IPS-20b (cell line): Measurements from ENCODE around the gene TRMT1.

Experiments used
- H3K27ac ChIP-seq: one replicate; pipeline ENCODE4 v1.5.1; 2013; ENCODE audit warnings: low read length
- H3K27me3 ChIP-seq: 2 replicates; pipeline ENCODE4 v1.6.1; 2013; ENCODE audit warnings: mild to moderate bottlenecking, low read length, inconsistent platforms; ENCODE audit not compliant: insufficient read depth
- H3K36me3 ChIP-seq: 2 replicates; pipeline ENCODE4 v1.6.1; 2013; ENCODE audit warnings: low read depth, mild to moderate bottlenecking, inconsistent platforms, low read length, moderate library complexity; ENCODE audit not compliant: insufficient read depth
- H3K4me1 ChIP-seq: 2 replicates; pipeline ENCODE4 v1.6.1; 2013; ENCODE audit warnings: mild to moderate bottlenecking, control low read depth, inconsistent platforms, low read length, moderate library complexity; ENCODE audit not compliant: insufficient read depth
- H3K4me3 ChIP-seq: 2 replicates; pipeline ENCODE4 v1.5.1; 2013; ENCODE audit warnings: mild to moderate bottlenecking, low read length, inconsistent platforms
- H3K9ac ChIP-seq: 2 replicates; pipeline ENCODE4 v1.6.1; 2013; ENCODE audit warnings: low read depth, mild to moderate bottlenecking, inconsistent platforms, low read length, moderate library complexity
- H3K9me3 ChIP-seq: 2 replicates; pipeline ENCODE4 v1.6.1; 2013; ENCODE audit warnings: mild to moderate bottlenecking, low read depth, low read length, inconsistent platforms; ENCODE audit not compliant: insufficient read depth

TRMT1 gene

DNA sequence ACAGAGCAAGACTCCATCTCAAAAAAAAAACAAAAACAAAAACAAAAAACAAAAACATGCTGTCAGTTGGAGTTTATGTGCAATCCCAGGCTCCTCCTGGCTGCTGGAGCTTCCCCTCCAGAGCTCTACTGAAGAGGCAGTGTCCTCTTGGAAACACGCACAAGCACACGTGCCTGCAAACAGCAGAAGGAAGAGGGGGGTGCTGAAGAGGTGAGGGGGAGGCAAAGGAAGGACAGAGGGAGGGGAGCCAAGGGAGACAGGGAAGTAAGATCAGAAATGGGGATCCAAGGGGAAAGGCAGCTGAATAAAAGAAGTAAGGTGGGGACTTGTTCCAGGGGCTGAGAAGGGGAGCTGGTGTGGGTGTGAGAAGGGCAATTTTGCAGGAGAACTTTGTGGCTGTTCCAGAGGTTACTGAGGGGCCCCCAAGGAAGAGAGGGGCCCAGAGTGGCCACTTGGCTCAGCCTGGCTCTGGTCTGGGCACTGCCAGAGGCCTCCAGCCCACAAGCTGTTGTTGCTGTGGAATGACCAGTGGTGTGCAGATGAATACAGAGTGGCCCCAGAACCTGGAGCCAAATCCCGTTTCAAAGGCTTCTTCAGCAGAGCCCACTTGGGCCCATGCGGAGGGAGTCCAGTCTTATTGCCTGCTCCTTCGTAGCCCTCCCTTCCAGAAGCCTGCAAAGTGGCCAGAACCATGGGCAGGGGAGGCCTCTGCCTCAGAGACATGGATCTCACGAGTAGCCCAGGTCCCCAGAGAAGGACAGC, 48.3 kb downstream of the TRMT1 start:
- H3K36me3 ChIP-seq = no peaks in the 10 kb centered on the region
- peaks cover 81% of the 10 kb centered on the region for H3K27me3 ChIP-seq
- H3K4me3 ChIP-seq = no peak overlapping the region
- no peak overlapping the region for H3K27ac ChIP-seq
- no peaks in the 10 kb centered on the region for H3K4me1 ChIP-seq
- H3K9ac ChIP-seq = no peak overlapping the region
- H3K9me3 ChIP-seq = no peaks in the 10 kb centered on the region

DNA sequence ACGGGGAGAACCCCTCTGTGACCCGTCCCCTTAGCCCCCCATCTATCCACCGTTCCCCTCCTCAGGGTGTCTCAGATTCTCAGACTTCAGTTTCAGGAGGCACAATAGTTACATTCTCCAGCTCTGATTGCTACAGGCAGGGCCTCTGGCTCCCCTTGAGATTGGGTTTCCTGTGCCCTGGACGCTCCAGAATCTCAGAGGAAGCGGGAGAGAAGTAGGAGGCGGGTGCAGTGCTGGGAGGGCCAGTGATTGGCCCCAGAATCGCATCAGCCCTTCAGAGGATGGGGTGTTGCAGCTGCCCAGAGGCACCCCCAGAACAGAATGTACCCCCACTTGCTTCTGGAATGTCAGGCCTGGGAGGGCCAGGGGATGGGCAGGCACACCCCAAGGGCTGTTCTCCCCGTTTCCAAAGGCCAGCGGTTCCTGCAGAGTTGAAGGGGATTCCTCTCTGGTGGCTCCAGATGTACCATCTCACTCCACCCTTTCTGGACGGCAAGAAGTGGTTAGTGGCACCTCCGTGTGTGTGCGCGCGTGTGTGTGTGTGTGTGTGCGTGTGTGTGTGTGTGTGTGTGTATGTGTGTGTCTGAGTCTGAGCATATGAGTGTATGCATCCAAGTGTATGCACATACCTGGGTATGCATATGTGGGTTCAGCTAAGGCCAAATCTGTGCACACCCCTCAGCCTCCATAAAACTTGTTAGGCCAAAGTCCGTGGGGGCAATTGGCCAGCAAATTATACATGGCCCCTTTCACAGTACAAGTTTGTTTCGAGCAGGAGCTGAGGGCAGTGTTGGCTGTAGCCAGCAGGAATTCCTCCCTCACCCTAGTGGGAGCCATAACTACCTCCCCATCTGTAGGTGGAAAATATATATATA, 49.4 kb downstream of the TRMT1 start:
- Histone ChIP-seq H3K9me3 (no peaks in the 10 kb centered on the region), H3K27ac (no peak overlapping the region), H3K27me3 (peaks cover 84% of the 10 kb centered on the region), H3K36me3 (no peaks in the 10 kb centered on the region), H3K4me3 (no peak overlapping the region), H3K4me1 (no peaks in the 10 kb centered on the region), H3K9ac (no peak overlapping the region)

DNA sequence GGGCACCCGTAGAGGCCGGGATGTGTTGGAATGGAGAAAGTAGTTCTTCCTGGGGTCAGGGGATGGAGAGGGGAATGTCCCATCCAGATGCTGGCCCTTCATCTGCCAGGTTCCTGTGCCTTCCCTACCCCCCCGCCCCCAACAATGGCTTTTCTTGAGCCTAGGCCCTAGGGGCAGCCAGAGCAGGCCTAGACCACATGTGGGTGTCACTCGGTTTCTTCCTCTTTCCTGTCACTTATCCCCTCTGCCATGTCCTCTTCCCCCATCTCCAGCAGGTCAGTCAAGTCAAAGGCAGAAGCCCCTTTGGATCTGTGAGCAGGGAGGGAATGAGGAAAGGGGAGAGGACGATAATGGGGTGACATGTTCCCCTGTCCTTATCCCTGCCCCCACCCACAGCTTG, 50.3 kb downstream of the TRMT1 start:
- Histone ChIP-seq H3K4me1 (no peaks in the 10 kb centered on the region), H3K27ac (no peak overlapping the region), H3K36me3 (no peaks in the 10 kb centered on the region), H3K27me3 (peaks cover 88% of the 10 kb centered on the region), H3K9me3 (no peaks in the 10 kb centered on the region), H3K4me3 (no peak overlapping the region), H3K9ac (no peak overlapping the region)

DNA sequence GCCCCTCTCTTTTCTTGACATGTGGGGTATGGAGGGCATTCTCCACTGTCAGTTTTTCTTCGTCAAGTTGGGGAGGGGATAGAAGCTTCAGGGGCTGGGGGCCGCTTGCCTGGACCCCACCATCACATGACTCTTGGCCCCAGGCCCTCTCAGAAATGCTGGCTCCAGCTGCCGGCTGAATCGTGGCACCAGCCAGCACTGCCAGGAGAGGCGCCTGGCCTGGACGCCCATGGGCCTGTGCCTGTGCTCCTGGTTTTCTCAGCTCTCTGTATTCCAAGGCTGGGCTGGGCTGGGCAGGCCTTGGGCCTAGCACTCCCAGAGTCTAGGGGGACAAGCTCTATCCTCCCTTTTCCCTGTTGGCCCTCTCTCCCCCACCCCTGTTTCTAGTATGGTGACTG, 52.4 kb downstream of the TRMT1 start:
- Histone ChIP-seq H3K9me3 (no peaks in the 10 kb centered on the region), H3K4me3 (no peak overlapping the region), H3K27me3 (peaks cover 92% of the 10 kb centered on the region), H3K4me1 (no peaks in the 10 kb centered on the region; the same call in 1 of the 2 replicates), H3K36me3 (no peaks in the 10 kb centered on the region), H3K9ac (no peak overlapping the region), H3K27ac (no peak overlapping the region)

DNA sequence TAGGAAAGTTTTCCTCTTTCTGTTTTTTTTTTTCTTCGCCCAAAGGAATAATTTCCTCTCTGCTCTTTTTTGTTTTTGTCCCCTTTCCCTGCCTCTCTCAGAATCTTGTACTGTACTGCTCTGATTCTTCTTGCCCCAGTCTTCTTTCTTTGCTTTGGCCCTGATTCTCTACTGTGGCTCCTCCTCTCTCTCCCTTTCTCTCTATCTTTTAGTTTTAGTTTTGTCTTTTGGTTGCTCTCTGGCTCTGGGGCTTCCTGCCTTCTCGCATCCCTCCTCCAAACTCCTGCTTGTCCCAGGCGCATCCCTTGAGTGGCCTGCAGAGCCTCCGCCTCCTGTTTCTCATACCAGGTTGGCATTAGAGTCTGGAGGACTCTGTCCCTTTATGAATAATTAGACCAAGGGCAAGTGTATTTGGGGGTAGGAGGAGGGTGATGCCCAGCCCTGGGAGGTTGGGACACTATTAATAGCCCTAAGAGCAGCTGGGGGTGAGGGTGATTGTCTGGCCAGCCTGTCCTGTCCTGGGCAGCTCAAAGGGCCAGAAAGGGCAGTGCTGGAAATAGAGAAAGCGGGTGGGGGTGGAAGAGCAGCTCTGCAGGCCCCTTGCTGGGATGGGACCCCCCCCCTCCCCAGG, 53.0 kb downstream of the TRMT1 start:
- peaks cover 92% of the 10 kb centered on the region for H3K27me3 ChIP-seq
- H3K27ac ChIP-seq = no peak overlapping the region
- no peak overlapping the region for H3K9ac ChIP-seq

DNA sequence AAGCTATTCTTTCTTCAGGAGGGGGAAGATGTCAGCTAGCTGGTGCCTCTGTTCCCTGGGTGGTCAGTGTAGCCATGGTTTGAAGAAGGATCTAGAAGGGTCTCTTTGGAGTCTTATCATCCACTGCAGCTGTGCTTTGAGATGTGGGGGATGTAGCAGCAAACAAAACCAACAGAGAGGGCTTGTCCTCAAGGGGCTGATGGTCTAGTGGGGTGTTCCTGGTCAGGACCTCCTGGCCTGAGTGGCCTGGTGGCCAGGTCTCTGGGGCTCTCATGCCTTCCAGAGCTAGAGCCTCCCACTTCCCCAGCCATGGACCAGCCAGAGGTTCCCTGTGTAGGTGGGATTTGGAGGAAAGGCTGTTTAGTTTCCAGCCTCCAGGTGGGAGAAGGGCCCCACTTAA, 54.2 kb downstream of the TRMT1 start:
- Histone ChIP-seq H3K9ac (no peak overlapping the region), H3K4me1 (no peaks in the 10 kb centered on the region; the same call in 1 of the 2 replicates), H3K4me3 (no peak overlapping the region), H3K27ac (no peak overlapping the region), H3K9me3 (no peaks in the 10 kb centered on the region), H3K36me3 (no peaks in the 10 kb centered on the region), H3K27me3 (peaks cover 99% of the 10 kb centered on the region)

More for the DNA sequence above, 53.0 kb downstream of the TRMT1 start:
- Histone ChIP-seq H3K4me3 (no peak overlapping the region), H3K36me3 (no peaks in the 10 kb centered on the region), H3K4me1 (no peaks in the 10 kb centered on the region; the same call in 1 of the 2 replicates), H3K9me3 (no peaks in the 10 kb centered on the region)

DNA sequence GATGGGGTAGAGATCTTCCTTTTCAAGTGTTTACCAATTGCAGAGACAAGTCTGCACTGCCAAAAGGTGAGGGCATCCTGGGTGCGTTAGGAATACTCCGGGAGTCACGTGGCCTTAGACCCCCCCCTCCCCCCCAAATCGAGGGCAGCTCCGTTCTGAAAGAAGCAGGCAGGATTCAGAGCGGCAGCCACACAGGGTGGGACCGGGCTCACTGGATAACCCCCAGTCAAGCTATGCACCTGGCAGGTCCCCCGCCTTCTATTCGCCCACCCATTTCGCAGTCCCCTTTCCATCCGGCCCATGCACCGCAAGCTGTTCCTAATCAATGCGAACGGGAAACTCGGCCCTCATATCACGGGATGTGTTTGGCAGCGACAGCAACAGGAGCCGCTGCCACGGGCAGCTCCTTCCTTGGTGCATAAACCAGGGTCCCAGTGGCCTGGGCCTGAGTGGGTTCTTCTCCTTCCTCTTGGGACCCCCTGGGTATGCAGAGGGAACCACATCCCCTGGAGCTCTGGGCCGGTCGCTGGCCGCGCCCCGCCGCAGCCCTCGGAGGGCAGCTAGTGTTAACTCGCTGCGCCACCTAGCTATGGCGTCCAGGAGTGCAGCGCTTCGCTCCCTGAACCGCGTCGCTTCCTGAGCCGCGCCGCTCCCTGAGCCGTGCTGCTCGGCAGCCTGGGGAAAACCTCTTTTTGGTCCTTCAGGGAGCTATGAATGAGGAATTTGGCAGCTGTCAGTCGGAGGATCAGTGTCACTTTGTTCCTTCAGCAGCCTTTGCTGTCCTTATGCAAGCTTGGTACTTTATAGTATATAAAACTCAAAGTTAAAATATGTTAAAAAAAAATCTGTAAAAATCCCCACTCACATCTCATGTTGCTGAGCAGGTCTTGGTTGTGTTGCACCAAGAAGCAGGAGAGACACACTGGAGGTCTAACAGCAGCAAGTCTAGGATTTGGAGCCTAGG, 55.3 kb downstream of the TRMT1 start:
- no peak overlapping the region for H3K9ac ChIP-seq
- H3K4me3 ChIP-seq = peak overlapping the region; percentile 74
- no peak overlapping the region for H3K27ac ChIP-seq

DNA sequence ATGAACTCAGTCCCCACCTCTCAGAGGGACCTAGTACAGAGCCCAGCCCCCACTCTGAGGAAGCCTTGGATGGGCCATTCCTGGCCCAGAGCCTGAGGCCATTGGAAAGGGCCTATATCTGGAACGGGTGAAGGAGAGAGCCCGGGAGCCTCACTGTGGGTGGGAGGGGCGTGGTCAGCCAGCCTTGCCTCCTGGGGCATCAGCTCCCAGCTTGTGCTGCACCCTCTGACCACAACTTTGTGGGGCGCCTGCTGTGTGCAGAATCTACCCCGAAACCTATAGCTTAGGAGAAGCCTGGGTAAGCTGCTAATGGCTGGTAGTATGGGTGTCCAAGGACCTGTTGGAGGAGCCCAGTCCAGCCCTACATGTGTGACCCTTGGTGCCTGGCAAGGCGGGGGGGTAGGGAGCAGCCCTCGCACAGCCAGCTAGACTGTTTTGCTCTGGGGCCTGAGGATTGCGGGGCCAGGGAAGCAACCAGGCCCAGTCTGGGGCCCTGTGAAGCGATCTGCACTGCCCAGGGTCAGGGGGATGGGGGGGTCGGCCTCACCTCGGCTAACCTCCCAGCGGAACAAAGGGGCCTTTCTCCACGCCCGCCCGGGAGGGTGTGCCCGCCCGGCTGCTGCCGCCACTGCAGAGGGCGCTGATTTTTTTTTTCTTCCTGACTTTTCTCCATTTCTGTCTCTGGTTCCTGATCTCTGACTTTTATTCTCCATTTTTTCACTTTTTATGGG, 56.1 kb downstream of the TRMT1 start:
- Histone ChIP-seq H3K36me3 (no peaks in the 10 kb centered on the region), H3K9ac (no peak overlapping the region), H3K27me3 (peaks cover 100% of the 10 kb centered on the region), H3K27ac (no peak overlapping the region), H3K4me1 (peaks cover 11% of the 10 kb centered on the region), H3K9me3 (no peaks in the 10 kb centered on the region), H3K4me3 (peak overlapping the region; percentile 74)

More for the DNA sequence above, 55.3 kb downstream of the TRMT1 start:
- no peaks in the 10 kb centered on the region for H3K36me3 ChIP-seq
- no peaks in the 10 kb centered on the region for H3K9me3 ChIP-seq
- peaks cover 100% of the 10 kb centered on the region for H3K27me3 ChIP-seq
- H3K4me1 ChIP-seq = peaks cover 3% of the 10 kb centered on the region

DNA sequence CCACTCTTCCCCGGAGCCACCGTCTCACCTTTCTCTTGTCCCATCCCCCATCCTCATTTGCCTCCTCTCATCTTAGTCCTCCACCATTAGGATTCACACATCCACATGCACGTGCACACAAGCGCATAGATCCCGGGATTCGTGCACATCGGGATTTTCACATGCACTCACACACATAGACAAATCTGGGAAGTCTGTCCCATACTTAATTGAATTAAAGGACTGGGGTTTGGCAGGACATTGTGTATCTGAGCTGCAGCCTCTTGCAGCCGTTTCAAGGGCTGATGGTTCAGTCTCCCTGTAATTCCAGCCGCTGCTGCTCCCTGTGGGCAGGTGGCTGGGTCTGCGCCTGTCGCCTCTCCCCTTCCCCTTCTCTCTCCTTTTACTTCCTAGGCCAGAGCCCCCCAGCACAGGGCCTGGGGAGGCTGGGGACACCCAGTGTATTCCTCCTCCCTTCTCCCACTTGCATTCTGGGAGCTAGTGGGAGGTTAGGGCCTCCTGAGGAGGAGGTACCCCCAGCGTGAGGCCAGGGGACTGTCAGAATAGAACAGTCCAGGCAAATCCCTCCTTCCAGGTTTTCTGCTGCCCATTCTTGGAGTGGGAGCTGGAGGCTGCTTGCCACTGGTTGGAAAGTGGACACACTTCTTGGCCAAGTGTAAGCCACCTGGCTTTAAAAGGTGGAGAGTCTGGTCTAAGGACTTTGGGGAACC, 57.4 kb downstream of the TRMT1 start:
- Histone ChIP-seq H3K36me3 (no peaks in the 10 kb centered on the region), H3K27ac (no peak overlapping the region), H3K9ac (no peak overlapping the region), H3K27me3 (peaks cover 100% of the 10 kb centered on the region), H3K4me1 (peaks cover 16% of the 10 kb centered on the region), H3K4me3 (no peak overlapping the region), H3K9me3 (no peaks in the 10 kb centered on the region)

DNA sequence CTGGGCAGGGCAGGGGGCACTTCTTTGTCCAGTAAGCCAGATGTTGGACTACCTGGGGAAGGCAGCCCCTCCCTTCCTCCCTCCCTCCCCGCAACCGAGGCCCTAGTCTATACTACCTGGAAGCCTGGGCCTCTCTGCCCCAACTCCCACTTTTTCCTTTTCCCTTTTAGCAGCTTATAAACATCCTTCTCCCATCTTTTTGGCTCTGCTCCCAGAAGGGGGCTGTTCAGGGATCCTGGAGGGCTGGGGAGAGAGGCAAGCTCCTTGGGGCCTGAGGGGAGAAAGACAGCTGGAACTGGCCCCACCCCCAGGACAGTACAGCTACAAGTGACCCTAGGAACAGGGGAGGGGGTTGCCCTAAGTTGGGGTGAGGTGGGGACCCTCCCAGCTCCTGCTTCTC, 58.8 kb downstream of the TRMT1 start:
- no peaks in the 10 kb centered on the region for H3K9me3 ChIP-seq
- H3K27ac ChIP-seq = no peak overlapping the region
- peaks cover 100% of the 10 kb centered on the region for H3K27me3 ChIP-seq
- H3K4me3 ChIP-seq = no peak overlapping the region
- peaks cover 22% of the 10 kb centered on the region for H3K4me1 ChIP-seq
- H3K36me3 ChIP-seq = no peaks in the 10 kb centered on the region
- no peak overlapping the region for H3K9ac ChIP-seq
